NT2/D1 (cell line): ENCODE data around the gene MGAT5.

Experiments
- SUZ12 ChIP-seq: IDR thresholded peaks from 2 replicates; pipeline ENCODE4 v1.6.1; 2011; ENCODE audit not compliant: insufficient read length, insufficient read depth; ENCODE audit errors: extremely low read depth
- YY1 ChIP-seq: IDR thresholded peaks from 2 replicates; pipeline ENCODE4 v1.6.1; 2011; ENCODE audit not compliant: insufficient read length, insufficient read depth
- ZNF274 ChIP-seq: IDR thresholded peaks from 2 replicates; pipeline ENCODE4 v1.6.1; 2011; ENCODE audit warnings: mild to moderate bottlenecking, low read depth, low read length

DNA sequence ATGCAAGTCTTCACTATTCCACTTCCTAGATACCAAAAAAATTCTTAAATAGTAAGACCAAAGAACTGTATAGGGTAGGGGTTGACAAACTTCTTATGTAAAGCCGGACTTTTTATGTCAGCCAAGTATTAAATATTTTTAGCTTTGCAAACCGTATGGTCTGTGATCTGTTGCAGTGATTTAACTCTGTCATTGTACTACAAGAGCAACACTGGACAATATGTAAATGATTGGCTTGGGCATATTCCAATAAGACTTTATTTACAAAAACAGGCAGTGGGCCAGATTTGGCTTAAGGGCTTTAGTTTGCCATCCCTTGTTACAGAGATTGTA is 48.0 kb downstream of the MGAT5 start:
- TF ChIP-seq YY1 (no peak), ZNF274 (no peak), SUZ12 (no peak)
